Ascending aorta (tissue), 2 donors: ENCODE measurements around the gene GDF9. TPM values are rescaled to one million over a fixed set of nuclear protein-coding genes. Genes with fewer than 3 reads are reported as not detected.

Experiments used
- DNase-seq, 2 donors: peaks; one replicate each; pipeline ENCODE4 v3.0.0-alpha.2; 2019; ENCODE audit warnings: low spot score in 2 of 2
- H3K27ac ChIP-seq, 2 donors: fragments of 200-600 bp; sonication (generic); one replicate each; pipeline ENCODE4 v1.5.1; 2016 to 2017; ENCODE audit warnings: mild to moderate bottlenecking in 1 of 2
- H3K27me3 ChIP-seq: fragments of 200-600 bp; sonication (generic); one replicate; pipeline ENCODE4 v1.5.1; 2017
- H3K36me3 ChIP-seq, 2 donors: fragments of 200-600 bp; sonication (generic); one replicate each; pipeline ENCODE4 v1.5.1; 2016
- H3K4me1 ChIP-seq, 2 donors: fragments of 200-600 bp; sonication (generic); one replicate each; pipeline ENCODE4 v1.5.1; 2016 to 2017; ENCODE audit warnings: mild to moderate bottlenecking in 1 of 2
- H3K4me3 ChIP-seq, 2 donors: fragments of 200-600 bp; sonication (generic); one replicate each; pipeline ENCODE4 v1.5.1; 2016 to 2017; ENCODE audit warnings: mild to moderate bottlenecking in 1 of 2
- H3K9me3 ChIP-seq, 2 donors: fragments of 200-600 bp; sonication (generic); one replicate each; pipeline ENCODE4 v1.5.1; 2016
- CTCF ChIP-seq, 3 experiments: fragments of 200-600 bp in 2 of 3; fragments of 450-650 bp in 1 of 3; sonication (generic) in 2 of 3; IDR thresholded peaks; one replicate each; pipeline ENCODE4 v1.5.1; 2016 to 2019; ENCODE audit warnings: antibody characterized with exemption in 3 of 3, mild to moderate bottlenecking in 1 of 3, moderate library complexity in 1 of 3
- intact Hi-C: fragments of 100-400 bp; cut with DNase I; formaldehyde crosslinking; loops from one replicate; pipeline ENCODE4 v1.15.1; 2023
- total RNA-seq: library from RNA; depleted of rRNA; stranded (reverse); fragments of >200 nt; gene quantifications from one replicate; pipeline ENCODE4 v1.1.0, GENCODE V29; 2016

Gene GDF9
- total RNA-seq, 1 donor from 2014 or later, result not detected

- peaks cover 3 to 36% of the 10 kb centered on the region in 2 donors for H3K36me3 ChIP-seq
- peaks cover 0 to 6% of the 10 kb centered on the region in 2 donors for H3K4me1 ChIP-seq
- intact Hi-C loops, result no loop called here
- H3K9me3 ChIP-seq, result no peaks in the 10 kb centered on the region
- H3K27me3 ChIP-seq, result no peaks in the 10 kb centered on the region
- DNase-seq, result no peak
- peak overlapping the region; percentile 33 to 36 for H3K27ac ChIP-seq
- TF ChIP-seq CTCF (IDR thresholded peaks at IDR 0.05), result no peak
- no peak overlapping the region for H3K4me3 ChIP-seq
These were observed 6.5 kb upstream of the GDF9 start for GRCh38 chr5:132872788-132873118.

DNA sequence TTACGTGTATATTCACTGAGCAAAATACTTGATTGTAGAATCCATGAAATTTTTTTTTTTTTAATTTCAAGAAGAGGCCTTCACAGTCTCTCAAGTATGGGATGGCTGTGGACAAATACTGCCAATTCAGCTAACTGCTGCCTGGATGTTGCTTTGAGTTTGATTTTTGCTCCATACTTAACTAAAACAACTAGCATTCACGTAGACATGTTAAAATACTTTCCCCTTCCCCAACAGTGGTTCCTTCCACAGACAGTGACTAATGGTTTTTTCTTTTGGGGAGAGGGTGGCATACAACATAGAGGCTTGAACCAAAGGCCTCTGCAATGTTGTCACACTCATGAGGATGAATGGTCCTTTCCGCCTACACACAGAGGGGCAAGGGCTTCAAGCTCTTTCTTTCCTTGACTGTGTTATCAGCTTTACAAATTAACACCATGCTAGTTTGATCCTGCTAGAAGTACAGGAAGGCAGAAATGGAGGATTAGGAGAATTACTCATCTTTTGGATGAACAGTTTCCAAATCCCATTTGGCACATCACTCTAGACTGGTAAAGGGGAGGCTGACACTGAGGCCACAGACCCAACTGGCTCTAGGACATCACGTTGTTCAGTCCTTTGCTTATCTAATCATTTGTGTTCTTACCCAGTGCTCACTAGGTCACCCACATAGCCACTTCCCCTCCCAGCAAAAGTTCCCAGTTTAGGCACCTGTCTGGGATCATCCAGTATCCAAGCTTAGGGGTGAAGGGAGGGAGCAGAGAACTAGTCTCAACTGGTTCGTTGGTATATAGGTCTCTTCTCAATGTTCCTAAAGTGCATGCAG is 5.4 kb upstream of the GDF9 start:
- Histone ChIP-seq H3K4me3 (no peak overlapping the region), H3K27me3 (no peaks in the 10 kb centered on the region), H3K9me3 (no peaks in the 10 kb centered on the region), H3K4me1 (peaks cover 0 to 15% of the 10 kb centered on the region in 2 donors), H3K36me3 (peaks cover 2 to 28% of the 10 kb centered on the region in 2 donors), H3K27ac (no peak overlapping the region)
- intact Hi-C loops, result no loop called here
- no peak for DNase-seq
- no peak for TF ChIP-seq CTCF (IDR thresholded peaks at IDR 0.05)

- intact Hi-C loops, result no loop called here
- DNase-seq, result no peak
- Histone ChIP-seq H3K27me3 (no peaks in the 10 kb centered on the region), H3K4me3 (no peak overlapping the region), H3K36me3 (peaks cover 0 to 28% of the 10 kb centered on the region in 2 donors), H3K27ac (no peak overlapping the region), H3K4me1 (peaks cover 3 to 16% of the 10 kb centered on the region in 2 donors), H3K9me3 (no peaks in the 10 kb centered on the region)
- TF ChIP-seq CTCF (IDR thresholded peaks at IDR 0.05), result no peak
These were observed 4.5 kb upstream of the GDF9 start for GRCh38 chr5:132870801-132871200.

- Histone ChIP-seq H3K9me3 (no peaks in the 10 kb centered on the region), H3K27ac (no peak overlapping the region), H3K4me1 (peaks cover 5 to 21% of the 10 kb centered on the region in 2 donors), H3K27me3 (no peaks in the 10 kb centered on the region), H3K36me3 (peaks cover 0 to 28% of the 10 kb centered on the region in 2 donors), H3K4me3 (no peak overlapping the region)
- no peak for TF ChIP-seq CTCF (IDR thresholded peaks at IDR 0.05)
- intact Hi-C loops, result no loop called here
- no peak for DNase-seq
These were observed 2.5 kb upstream of the GDF9 start for GRCh38 chr5:132868754-132869153.

GRCh38 chr5:132867046-132867451 is 780 bp upstream of the GDF9 start:
- H3K36me3 ChIP-seq, result peaks cover 0 to 25% of the 10 kb centered on the region in 2 donors
- H3K4me1 ChIP-seq, result peaks cover 5 to 14% of the 10 kb centered on the region in 2 donors
- no peak for DNase-seq
- H3K27ac ChIP-seq, result peak overlapping the region; percentile 90 to 95
- peak overlapping the region; percentile 82 to 85 for H3K4me3 ChIP-seq
- H3K9me3 ChIP-seq, result no peaks in the 10 kb centered on the region
- no peaks in the 10 kb centered on the region for H3K27me3 ChIP-seq
- TF ChIP-seq CTCF (IDR thresholded peaks at IDR 0.05), result no peak
- intact Hi-C loops, result loop anchor here (2.0 kb wide), 1 partner anchor 96 kb away; the partner anchor contains the start of gene AFF4
